B cell (primary cell): ENCODE results near the gene TPSB2. TPM values are rescaled to one million over a fixed set of nuclear protein-coding genes. Genes with fewer than 3 reads are reported as not detected.

Experiments used
- ATAC-seq: fragments of 200-7000 bp; cut with Tn5 transposase; one replicate; pipeline ENCODE4 v1.10.0; 2021; ENCODE audit warnings: low read depth, mild to moderate bottlenecking, moderate number of reproducible peaks, moderate library complexity
- CTCF ChIA-PET: fragments of 350-600 bp; sonication (Branson Sonifier 250); formaldehyde crosslinking; loops from one replicate; lab custom pipeline; 2021; ENCODE audit warnings: antibody characterized with exemption, inconsistent platforms; lab: Charles Lee
- POLR2A ChIA-PET: fragments of 350-600 bp; sonication (Branson Sonifier 250); formaldehyde crosslinking; loops from one replicate; lab custom pipeline; 2021; ENCODE audit warnings: antibody characterized with exemption; lab: Charles Lee
- DNase-seq: peaks from one replicate; pipeline ENCODE4 v3.0.0; 2013
- H2AFZ ChIP-seq: 2 replicates; pipeline ENCODE4 v1.6.1; 2012; ENCODE audit warnings: mild to moderate bottlenecking, low read depth, low read length; ENCODE audit not compliant: insufficient read depth, poor library complexity, severe bottlenecking
- H3K27ac ChIP-seq, 2 donors: 1 replicate in 1 of 2; 2 replicates in 1 of 2; pipeline ENCODE4 v1.5.1; 2012 to 2013; ENCODE audit warnings: low read length in 2 of 2, mild to moderate bottlenecking in 2 of 2, moderate library complexity in 1 of 2
- H3K27me3 ChIP-seq, 4 experiments: fragments of 200-600 bp in 1 of 4; sonication (generic) in 1 of 4; replicated peaks in 1 of 4; 1 replicate in 2 of 4; 2 replicates in 2 of 4; pipeline versions ENCODE4 v1.6.1 to v1.7.0; 2013 to 2016; ENCODE audit warnings: low read length in 3 of 4, mild to moderate bottlenecking in 2 of 4, mixed read lengths in 1 of 4, moderate library complexity in 1 of 4; ENCODE audit not compliant: insufficient read depth in 4 of 4, control insufficient read depth in 3 of 4; ENCODE audit errors: control extremely low read depth in 1 of 4
- H3K36me3 ChIP-seq, 2 experiments: replicated peaks in 1 of 2; 1 replicate in 1 of 2; 2 replicates in 1 of 2; pipeline versions ENCODE4 v1.6.1 to v1.7.1; 2013; ENCODE audit warnings: low read length in 1 of 2; ENCODE audit not compliant: insufficient read depth in 2 of 2, control insufficient read depth in 1 of 2; ENCODE audit errors: control extremely low read depth in 1 of 2, extremely low read depth in 1 of 2
- H3K4me1 ChIP-seq, 2 donors: fragments of 200-600 bp in 1 of 2; sonication (generic) in 1 of 2; 1 replicate in 1 of 2; 2 replicates in 1 of 2; pipeline versions ENCODE4 v1.5.1 to v1.6.1; 2013 to 2017; ENCODE audit warnings: low read length in 2 of 2; ENCODE audit not compliant: control insufficient read depth in 2 of 2, insufficient read depth in 2 of 2
- H3K4me2 ChIP-seq: replicated peaks from 2 replicates; pipeline ENCODE3; 2012; ENCODE audit warnings: mild to moderate bottlenecking, low read depth, low read length; ENCODE audit not compliant: poor library complexity, severe bottlenecking
- H3K4me3 ChIP-seq, 5 experiments: fragments of 200-600 bp in 1 of 5; sonication (generic) in 1 of 5; 1 replicate in 3 of 5; 2 replicates in 2 of 5; pipeline versions ENCODE4 v1.5.1 to v1.7.0; 2011 to 2016; ENCODE audit warnings: low read length in 4 of 5, mild to moderate bottlenecking in 4 of 5, low read depth in 2 of 5, control low read depth in 1 of 5, moderate library complexity in 1 of 5; ENCODE audit not compliant: insufficient read depth in 1 of 5; ENCODE audit errors: control extremely low read depth in 1 of 5, extremely low read depth in 1 of 5
- H3K79me2 ChIP-seq: fragments of 200-600 bp; sonication (generic); one replicate; pipeline ENCODE4 v1.6.0; 2016; ENCODE audit warnings: low read length; ENCODE audit not compliant: control insufficient read depth, insufficient read depth
- H3K9ac ChIP-seq: fragments of 200-600 bp; sonication (generic); 2 replicates; pipeline ENCODE4 v1.6.1; 2017; ENCODE audit warnings: mild to moderate bottlenecking, low read length, moderate library complexity
- H3K9me3 ChIP-seq, 3 donors: one replicate each; pipeline versions ENCODE4 v1.6.1 to v1.7.1; 2013; ENCODE audit warnings: low read length in 2 of 3; ENCODE audit not compliant: control insufficient read depth in 2 of 3, insufficient read depth in 1 of 3; ENCODE audit errors: control extremely low read depth in 1 of 3
- H4K20me1 ChIP-seq: 2 replicates; pipeline ENCODE4 v1.6.0; 2012; ENCODE audit warnings: mild to moderate bottlenecking, low read length; ENCODE audit not compliant: insufficient read depth, control insufficient read depth, poor library complexity, severe bottlenecking
- H3K27ac Mint-ChIP-seq: one replicate; pipeline ENCODE4 v1.8.0; 2021; ENCODE audit warnings: mixed read lengths
- H3K27me3 Mint-ChIP-seq: one replicate; pipeline ENCODE4 v1.8.0; 2021; ENCODE audit warnings: mixed read lengths
- H3K4me1 Mint-ChIP-seq: one replicate; pipeline ENCODE4 v1.8.0; 2021; ENCODE audit warnings: mixed read lengths
- H3K4me3 Mint-ChIP-seq: one replicate; pipeline ENCODE4 v1.8.0; 2021; ENCODE audit warnings: mixed read lengths
- H3K9me3 Mint-ChIP-seq: one replicate; pipeline ENCODE4 v1.8.0; 2022; ENCODE audit warnings: mixed read lengths; ENCODE audit not compliant: insufficient read depth
- EZH2 ChIP-seq: IDR thresholded peaks from 2 replicates; pipeline ENCODE4 v1.6.1; 2012; ENCODE audit warnings: borderline replicate concordance, low read depth, mild to moderate bottlenecking, moderate library complexity, low read length; ENCODE audit not compliant: insufficient read depth, poor library complexity, severe bottlenecking
- WGBS: methylation state at CpG from one replicate; pipeline ENCODE4 v1.1.5; 2013; ENCODE audit warnings: missing lambda C conversion rate; ENCODE audit not compliant: insufficient coverage; 5-methylcytosine and 5-hydroxymethylcytosine counted together
- intact Hi-C: fragments of 100-400 bp; cut with micrococcal nuclease; formaldehyde crosslinking; loops from one replicate; pipeline ENCODE4 v1.10.0; 2022
- polyA plus RNA-seq: library from polyadenylated mRNA; depleted of rRNA; stranded (reverse); fragments of >200 nt; gene quantifications from 2 replicates; pipeline ENCODE4 v1.2.3, GENCODE V29; 2012
- total RNA-seq, 2 donors: library from RNA; stranded (reverse); fragments of 120-200 nt in 1 of 2; gene quantifications; 1 replicate in 1 of 2; 2 replicates in 1 of 2; pipeline versions ENCODE4 v1.2.3 to v1.2.4, GENCODE V29; 2013 to 2022
- TF ChIP-seq, protein P1 (sequence below): fragments of 200-600 bp; IDR thresholded peaks from one replicate; pipeline ENCODE4 v1.8.0; 2022; ENCODE audit warnings: antibody characterized with exemption, mild to moderate bottlenecking

The TPSB2 gene
- total and polyA plus RNA-seq, 2 donors (not counting 1 experiment from before 2014, with no cell fraction given), result not detected

- Mint-ChIP-seq H3K4me3 (no peak overlapping the region), H3K27ac (no peak overlapping the region), H3K27me3 (no peaks in the 10 kb centered on the region), H3K9me3 (no peaks in the 10 kb centered on the region), H3K4me1 (no peaks in the 10 kb centered on the region)
- intact Hi-C loops, result no loop called here
- H3K4me2 ChIP-seq, result no peak overlapping the region
- no peaks in the 10 kb centered on the region for H3K79me2 ChIP-seq
- H3K4me3 ChIP-seq, result no peak overlapping the region
- H3K36me3 ChIP-seq, result no peaks in the 10 kb centered on the region
- CTCF ChIA-PET, result no interaction called here
- no peak overlapping the region for H2AFZ ChIP-seq
- H3K27me3 ChIP-seq, result peaks cover 0 to 4% (median 0%) of the 10 kb centered on the region in 4 experiments
- no peaks in the 10 kb centered on the region for H4K20me1 ChIP-seq
- ATAC-seq, result no peak
- H3K4me1 ChIP-seq, result no peaks in the 10 kb centered on the region
- 82% methylated on average over 38 of the region's 38 CpGs for WGBS
- DNase-seq, result no peak
- no peak overlapping the region for H3K27ac ChIP-seq
- H3K9ac ChIP-seq, result no peak overlapping the region
- TF ChIP-seq EZH2, result no peak
- TF ChIP-seq, protein P1, sequence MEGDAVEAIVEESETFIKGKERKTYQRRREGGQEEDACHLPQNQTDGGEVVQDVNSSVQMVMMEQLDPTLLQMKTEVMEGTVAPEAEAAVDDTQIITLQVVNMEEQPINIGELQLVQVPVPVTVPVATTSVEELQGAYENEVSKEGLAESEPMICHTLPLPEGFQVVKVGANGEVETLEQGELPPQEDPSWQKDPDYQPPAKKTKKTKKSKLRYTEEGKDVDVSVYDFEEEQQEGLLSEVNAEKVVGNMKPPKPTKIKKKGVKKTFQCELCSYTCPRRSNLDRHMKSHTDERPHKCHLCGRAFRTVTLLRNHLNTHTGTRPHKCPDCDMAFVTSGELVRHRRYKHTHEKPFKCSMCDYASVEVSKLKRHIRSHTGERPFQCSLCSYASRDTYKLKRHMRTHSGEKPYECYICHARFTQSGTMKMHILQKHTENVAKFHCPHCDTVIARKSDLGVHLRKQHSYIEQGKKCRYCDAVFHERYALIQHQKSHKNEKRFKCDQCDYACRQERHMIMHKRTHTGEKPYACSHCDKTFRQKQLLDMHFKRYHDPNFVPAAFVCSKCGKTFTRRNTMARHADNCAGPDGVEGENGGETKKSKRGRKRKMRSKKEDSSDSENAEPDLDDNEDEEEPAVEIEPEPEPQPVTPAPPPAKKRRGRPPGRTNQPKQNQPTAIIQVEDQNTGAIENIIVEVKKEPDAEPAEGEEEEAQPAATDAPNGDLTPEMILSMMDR, result no peak
- POLR2A ChIA-PET, result no interaction called here
- H3K9me3 ChIP-seq, result peaks cover 0 to 6% (median 0%) of the 10 kb centered on the region in 3 donors
These were observed 49.2 kb downstream of the TPSB2 start for GRCh38 chr16:1180549-1181403.

Other genes starting within 250 kb of the TPSB2 start
- gene SOX8, start 248.4 kb downstream of the TPSB2 start, total RNA-seq, result 1.2 TPM in 2 replicates
- 0.03 and 0.07 TPM in 2 replicates for gene SOX8, start 248.4 kb downstream of the TPSB2 start, polyA plus RNA-seq
- not detected in 2 replicates for gene SSTR5, start 157.4 kb downstream of the TPSB2 start, total RNA-seq
- gene SSTR5, start 157.4 kb downstream of the TPSB2 start, polyA plus RNA-seq, result not detected in 2 replicates
- not detected in 2 replicates for gene C1QTNF8, start 133.9 kb downstream of the TPSB2 start, total RNA-seq
- gene C1QTNF8, start 133.9 kb downstream of the TPSB2 start, polyA plus RNA-seq, result not detected in 2 replicates
- gene CACNA1H, start 77.1 kb downstream of the TPSB2 start, total RNA-seq, result 0.05 and 0.07 TPM in 2 replicates
- gene CACNA1H, start 77.1 kb downstream of the TPSB2 start, polyA plus RNA-seq, result 0.10 and 0.13 TPM in 2 replicates
- not detected in 2 replicates for gene TPSG1, start 4.9 kb downstream of the TPSB2 start, total RNA-seq
- gene TPSG1, start 4.9 kb downstream of the TPSB2 start, polyA plus RNA-seq, result not detected in 2 replicates
- not detected in 2 replicates for gene TPSAB1, start 10.5 kb upstream of the TPSB2 start, total RNA-seq
- gene TPSAB1, start 10.5 kb upstream of the TPSB2 start, polyA plus RNA-seq, result not detected in 2 replicates
- not detected in 2 replicates for gene TPSD1, start 25.9 kb upstream of the TPSB2 start, total RNA-seq
- not detected in 2 replicates for gene TPSD1, start 25.9 kb upstream of the TPSB2 start, polyA plus RNA-seq
- 253 and 265 TPM in 2 replicates for gene UBE2I, start 79.5 kb upstream of the TPSB2 start, total RNA-seq
- 152 and 219 TPM in 2 replicates for gene UBE2I, start 79.5 kb upstream of the TPSB2 start, polyA plus RNA-seq
- gene BAIAP3, start 103.5 kb upstream of the TPSB2 start, total RNA-seq, result 130 TPM in 2 replicates
- gene BAIAP3, start 103.5 kb upstream of the TPSB2 start, polyA plus RNA-seq, result 67.1 and 119 TPM in 2 replicates
- 42.3 and 43.7 TPM in 2 replicates for gene TSR3, start 121.7 kb upstream of the TPSB2 start, total RNA-seq
- 31.8 and 35.7 TPM in 2 replicates for gene TSR3, start 121.7 kb upstream of the TPSB2 start, polyA plus RNA-seq
- gene GNPTG, start 121.7 kb upstream of the TPSB2 start, total RNA-seq, result 69.1 and 76.0 TPM in 2 replicates
- 96.4 and 109 TPM in 2 replicates for gene GNPTG, start 121.7 kb upstream of the TPSB2 start, polyA plus RNA-seq
- 178 and 189 TPM in 2 replicates for gene UNKL, start 184.5 kb upstream of the TPSB2 start, total RNA-seq
- 53.9 and 62.7 TPM in 2 replicates for gene UNKL, start 184.5 kb upstream of the TPSB2 start, polyA plus RNA-seq
- gene UQCC4, start 190.6 kb upstream of the TPSB2 start, total RNA-seq, result 11.7 and 13.2 TPM in 2 replicates
- gene UQCC4, start 190.6 kb upstream of the TPSB2 start, polyA plus RNA-seq, result 27.6 and 31.0 TPM in 2 replicates
- 0.34 and 0.64 TPM in 2 replicates for gene PERCC1, start 200.9 kb upstream of the TPSB2 start, total RNA-seq
- gene PERCC1, start 200.9 kb upstream of the TPSB2 start, polyA plus RNA-seq, result 0.46 and 0.84 TPM in 2 replicates
- gene CCDC154, start 214.4 kb upstream of the TPSB2 start, total RNA-seq, result 12.4 and 16.6 TPM in 2 replicates
- gene CCDC154, start 214.4 kb upstream of the TPSB2 start, polyA plus RNA-seq, result 14.6 and 22.9 TPM in 2 replicates
- gene CLCN7, start 244.8 kb upstream of the TPSB2 start, total RNA-seq, result 274 and 286 TPM in 2 replicates
- gene CLCN7, start 244.8 kb upstream of the TPSB2 start, polyA plus RNA-seq, result 215 and 280 TPM in 2 replicates